Right kidney (tissue), 1 donor: ENCODE data around the gene ARHGDIA.

Experiments used
- DNase-seq: peaks from one replicate; pipeline ENCODE4 v3.0.0-alpha.2; 2016

Gene ARHGDIA

GRCh38 chr17:81907219-81908145 is 36.3 kb upstream of the ARHGDIA start:
- no peak for DNase-seq

- DNase-seq, result no peak
Observed at GRCh38 chr17:81906476-81907218, 35.5 kb upstream of the ARHGDIA start.

GRCh38 chr17:81905993-81906392 is 34.9 kb upstream of the ARHGDIA start:
- DNase-seq, result no peak

- no peak for DNase-seq
Observed at GRCh38 chr17:81905424-81905875, 34.3 kb upstream of the ARHGDIA start.

GRCh38 chr17:81904600-81905423 is 33.7 kb upstream of the ARHGDIA start:
- DNase-seq, result no peak

GRCh38 chr17:81903896-81904599 is 32.9 kb upstream of the ARHGDIA start:
- no peak for DNase-seq

GRCh38 chr17:81903415-81903831 is 32.3 kb upstream of the ARHGDIA start:
- DNase-seq, result no peak

GRCh38 chr17:81902653-81903414 is 31.7 kb upstream of the ARHGDIA start:
- no peak for DNase-seq

- peak; percentile 51 for DNase-seq
Observed at GRCh38 chr17:81902023-81902652, 31.0 kb upstream of the ARHGDIA start, which contains the start of gene NPB. Gene NPB, plus strand, starts transcription at chr17:81902238. Its CDS starts 40 bp downstream, at chr17:81902278.

- DNase-seq, result peak; percentile 44
Observed at GRCh38 chr17:81901167-81902022, 30.3 kb upstream of the ARHGDIA start.

GRCh38 chr17:81900181-81900820 is 29.2 kb upstream of the ARHGDIA start:
- no peak for DNase-seq

GRCh38 chr17:81899514-81900166 is 28.5 kb upstream of the ARHGDIA start:
- no peak for DNase-seq

- no peak for DNase-seq
Observed at GRCh38 chr17:81898885-81899284, 27.7 kb upstream of the ARHGDIA start.

GRCh38 chr17:81898029-81898866 is 27.1 kb upstream of the ARHGDIA start:
- no peak for DNase-seq

- DNase-seq, result no peak
Observed at GRCh38 chr17:81895400-81895799, 24.3 kb upstream of the ARHGDIA start.

- DNase-seq, result no peak
Observed at GRCh38 chr17:81891303-81891552, 20.1 kb upstream of the ARHGDIA start.

GRCh38 chr17:81890447-81891302 is 19.5 kb upstream of the ARHGDIA start:
- no peak for DNase-seq
